HuH-7.5 (cell line): Measurements from ENCODE around the gene ANTXR1.

Experiments
- DNase-seq: peaks from one replicate; pipeline ENCODE4 v3.0.0; 2011; ENCODE audit warnings: low spot score

ANTXR1 gene

DNA sequence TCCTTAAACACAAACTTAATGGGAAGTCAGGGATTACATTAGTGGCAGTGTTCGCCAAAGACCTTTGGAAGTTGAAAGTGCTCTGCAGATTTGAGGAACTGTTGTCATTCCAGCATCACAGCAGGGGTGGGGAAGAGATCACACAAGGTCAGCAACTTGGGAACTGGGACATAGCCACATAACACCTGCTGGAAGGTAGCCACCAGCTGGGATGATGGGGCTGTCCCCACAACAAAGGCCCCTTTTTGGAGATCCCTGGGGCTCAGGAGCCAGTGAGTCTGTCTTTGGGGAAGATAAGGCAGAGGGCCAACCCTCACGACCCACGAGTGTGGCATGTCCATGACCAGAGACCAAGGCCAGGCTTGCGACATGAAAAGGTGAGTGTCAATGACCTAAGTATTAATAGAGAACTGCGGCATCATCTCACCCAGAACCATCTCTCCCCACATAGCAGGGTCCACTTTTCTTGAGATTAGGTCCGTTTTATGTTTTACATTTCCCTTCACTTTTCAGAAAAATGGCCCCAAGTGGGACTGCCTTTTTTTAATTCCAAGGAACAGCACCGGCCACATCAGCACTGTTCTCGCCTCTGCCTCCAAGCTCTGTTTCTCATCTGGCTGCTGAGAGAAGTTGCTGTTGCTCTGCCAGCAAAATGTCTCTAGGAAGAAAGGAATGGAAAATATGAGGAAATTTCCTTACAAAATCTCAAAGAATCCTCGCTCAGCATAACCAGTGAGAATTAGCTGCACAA, 267.1 kb downstream of the ANTXR1 start:
- no peak for DNase-seq

DNA sequence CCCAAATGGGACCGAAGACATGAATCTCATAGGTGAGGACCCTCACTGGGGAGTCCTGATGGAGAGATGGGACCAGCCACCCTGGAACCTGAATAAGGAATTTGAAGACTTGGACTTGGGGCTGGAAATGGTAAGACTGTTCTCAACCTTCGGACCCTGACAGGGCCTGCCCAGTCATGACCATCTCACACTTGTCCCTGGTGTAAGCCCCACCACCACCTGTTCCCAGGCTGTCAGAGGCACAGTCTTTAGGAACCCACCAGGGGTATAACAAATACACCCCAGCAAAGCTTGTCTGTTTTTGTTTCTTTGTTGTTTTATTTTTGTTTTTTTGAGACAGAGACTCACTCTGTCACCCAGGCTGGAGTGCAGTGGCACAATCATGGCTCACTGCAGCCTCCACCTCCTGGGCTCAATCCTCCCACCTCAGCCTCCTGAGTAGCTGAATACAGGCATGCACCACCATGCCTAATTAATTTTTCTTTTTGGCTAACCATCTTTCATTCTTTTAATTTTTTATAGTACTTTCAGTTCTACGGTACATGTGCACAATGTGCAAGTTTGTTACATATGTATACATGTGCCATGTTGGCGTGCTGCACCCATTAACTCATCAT, 267.9 kb downstream of the ANTXR1 start:
- no peak for DNase-seq

DNA sequence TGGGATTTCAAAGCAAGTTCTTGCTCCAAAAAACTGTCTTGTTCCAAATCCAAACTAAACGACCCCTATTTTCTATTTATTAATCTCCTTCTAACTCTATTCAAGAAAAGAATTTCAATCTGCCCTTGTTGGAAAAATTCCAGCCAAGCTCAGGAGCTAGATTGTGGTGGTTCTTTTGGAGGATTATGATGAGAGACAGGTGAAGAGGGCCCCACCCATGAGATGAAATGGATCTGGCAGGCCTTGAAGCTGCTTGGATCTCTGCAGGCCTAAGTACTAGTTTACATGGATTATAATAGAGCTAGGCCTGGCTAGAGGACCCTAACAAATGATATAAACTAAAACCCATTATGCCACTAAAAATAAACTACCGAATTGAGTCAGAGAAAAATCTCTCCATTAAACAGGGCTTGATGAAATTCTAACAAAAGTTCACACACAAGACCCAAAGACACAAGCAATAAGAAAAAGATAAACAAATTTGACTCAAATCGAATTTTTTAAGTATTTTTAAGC, 272.5 kb downstream of the ANTXR1 start:
- DNase-seq, result no peak

DNA sequence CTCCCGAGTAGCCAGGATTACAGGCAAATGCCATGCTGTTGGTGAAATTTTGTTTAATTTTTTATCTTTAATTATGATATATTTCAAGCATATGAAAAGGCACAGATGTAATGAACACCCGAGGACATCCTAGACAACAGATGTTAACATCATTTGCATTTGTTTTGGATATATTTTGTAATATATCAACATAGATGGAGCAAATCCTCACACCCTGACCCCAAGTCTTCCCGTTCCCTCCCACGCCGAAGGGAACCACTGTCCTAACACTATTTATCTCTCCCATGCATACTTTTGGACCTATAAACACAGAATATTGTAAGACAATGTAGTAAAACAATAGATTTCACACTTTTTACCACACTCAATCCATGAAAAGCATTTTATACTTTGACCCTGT, 274.6 kb downstream of the ANTXR1 start:
- DNase-seq, result no peak

DNA sequence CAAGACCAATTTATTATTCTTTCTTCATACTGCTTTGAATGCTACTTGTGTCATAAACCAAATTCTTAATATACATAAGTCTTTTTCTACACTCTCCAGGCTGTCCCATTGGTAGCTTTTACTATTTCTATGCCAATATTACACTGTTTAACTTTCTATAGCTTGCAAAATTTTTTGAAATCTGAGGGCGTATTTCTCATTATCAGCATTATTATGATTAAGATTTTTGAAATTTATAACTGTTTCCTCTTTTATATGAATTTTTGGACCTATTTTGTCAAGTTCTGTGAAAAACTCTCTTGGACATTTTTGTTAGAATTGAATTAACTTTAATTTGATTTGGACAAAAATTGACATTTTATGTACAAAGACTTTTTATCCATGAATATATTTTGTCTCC, 275.4 kb downstream of the ANTXR1 start:
- DNase-seq, result no peak

DNA sequence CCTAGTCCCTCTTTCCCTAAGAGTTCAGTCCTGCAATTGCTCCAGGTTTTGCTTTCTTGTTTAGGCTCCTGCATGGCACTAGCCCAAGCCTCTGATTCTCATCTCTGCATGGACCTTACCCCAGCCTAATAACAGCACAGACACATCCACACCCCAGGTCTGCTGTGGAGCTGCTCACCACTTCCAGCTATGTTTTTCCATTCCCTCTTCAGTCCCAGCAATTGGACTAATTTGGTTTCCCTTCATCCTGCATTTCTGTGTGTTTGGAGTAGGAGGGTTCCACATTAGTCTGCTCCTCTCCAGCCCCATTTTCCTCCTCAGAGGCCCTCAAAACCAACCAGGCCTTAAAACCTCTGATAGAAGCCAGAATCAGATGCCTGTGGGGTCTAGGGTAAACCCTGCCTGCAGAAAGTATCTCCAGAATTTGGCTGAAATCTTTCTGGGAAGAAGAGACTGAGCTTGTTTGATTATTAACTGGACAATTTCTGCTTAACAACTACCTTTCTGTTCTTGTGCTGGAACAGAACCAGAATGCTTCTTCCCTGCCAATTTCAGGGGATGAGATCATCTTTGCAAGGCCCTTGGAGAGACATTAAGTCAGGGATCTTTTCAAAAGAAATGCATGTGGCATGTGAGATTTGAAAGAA, 278.1 kb downstream of the ANTXR1 start:
- DNase-seq, result no peak

DNA sequence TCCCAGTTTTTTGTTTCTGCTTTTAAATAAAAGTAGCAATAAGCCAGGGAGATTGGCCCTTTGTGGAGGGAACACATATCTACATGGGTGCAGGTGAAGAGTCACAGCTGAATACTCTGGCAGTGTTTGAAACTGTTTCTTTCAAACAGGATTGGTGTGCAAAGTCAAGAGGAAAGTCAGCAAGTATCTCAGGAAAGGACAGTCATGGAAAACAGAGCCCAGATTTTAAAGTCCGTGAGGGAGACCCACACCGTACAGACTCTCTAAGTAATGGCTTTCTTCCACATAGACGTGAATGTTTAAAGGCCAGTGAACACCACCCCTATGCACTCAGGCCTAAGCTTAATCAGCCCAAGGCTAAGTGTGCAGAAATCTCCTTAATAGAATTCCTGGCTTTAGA, 278.7 kb downstream of the ANTXR1 start:
- no peak for DNase-seq

DNA sequence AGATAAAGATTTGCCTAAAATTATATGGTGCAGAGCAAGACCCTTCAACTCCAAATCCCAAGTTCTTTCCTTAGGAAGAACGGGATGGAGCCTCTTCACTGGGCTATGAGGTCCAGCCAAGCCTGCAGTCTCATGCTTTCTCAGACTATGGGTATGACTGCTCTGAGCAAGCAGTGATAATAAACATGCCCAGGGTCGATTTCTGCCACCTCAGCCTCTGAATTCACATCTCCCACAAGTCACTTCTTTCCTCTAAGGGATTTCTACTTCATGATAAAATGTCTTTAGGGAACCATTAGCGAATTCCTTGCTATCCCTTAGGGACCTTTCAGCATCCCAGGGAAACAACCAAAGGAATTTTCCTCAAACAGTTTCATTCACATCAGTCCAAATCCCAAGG, 279.3 kb downstream of the ANTXR1 start:
- DNase-seq, result no peak

DNA sequence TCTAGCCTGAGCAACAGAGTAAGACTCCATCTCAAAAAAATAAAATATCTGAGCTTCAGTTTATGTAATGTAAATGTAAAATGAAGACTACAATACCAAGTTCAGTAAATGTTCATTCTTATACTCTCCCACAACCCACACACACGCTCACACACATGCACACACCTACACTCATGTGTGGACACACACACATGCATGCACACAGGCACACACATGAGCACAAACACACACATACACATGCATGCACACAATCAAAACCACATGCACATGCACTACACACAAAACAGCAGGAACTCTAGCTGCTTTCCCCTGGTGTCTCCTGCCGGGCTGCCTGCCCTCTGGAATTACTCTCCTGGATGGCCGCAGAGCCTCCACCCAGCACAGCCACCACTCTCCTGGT, 283.4 kb downstream of the ANTXR1 start:
- no peak for DNase-seq

DNA sequence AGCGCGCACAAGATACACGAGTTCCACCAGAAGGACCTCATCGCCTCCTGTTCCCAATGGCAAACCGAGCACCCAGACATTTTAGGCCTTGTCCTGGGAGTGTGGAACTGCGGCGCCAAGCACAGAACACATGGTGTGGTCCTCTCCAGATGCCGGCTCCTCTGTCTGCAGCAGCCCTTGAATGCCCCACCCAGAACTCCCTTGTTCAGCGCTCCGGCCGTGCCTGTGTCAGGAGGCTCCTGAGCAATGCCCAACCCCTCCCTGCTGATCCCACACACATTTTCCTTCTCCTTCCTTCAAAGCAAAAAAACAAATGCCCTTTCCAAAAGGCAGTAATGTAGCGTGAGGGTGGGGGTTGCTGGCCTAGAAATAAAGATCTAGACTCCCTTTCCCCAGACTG, 284.2 kb downstream of the ANTXR1 start:
- DNase-seq, result no peak

DNA sequence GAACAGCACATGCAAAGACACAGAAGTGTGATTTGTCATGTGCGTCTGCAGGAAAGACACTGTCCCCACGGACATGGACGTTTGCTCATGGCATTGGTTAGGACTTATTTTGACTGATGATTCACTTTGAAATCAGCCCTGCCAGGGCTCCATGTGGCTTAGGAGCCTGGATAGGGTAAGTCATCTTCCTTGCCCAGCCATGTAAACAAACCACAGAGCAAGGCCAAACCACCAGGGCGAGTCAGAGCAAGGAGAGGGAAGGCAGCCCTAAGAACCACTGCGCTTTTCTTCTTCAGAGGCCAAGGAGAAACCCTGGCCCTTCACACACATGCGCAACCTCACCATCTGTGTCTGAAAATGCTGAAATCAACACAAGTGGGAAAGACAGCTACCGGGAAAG, 285.3 kb downstream of the ANTXR1 start:
- DNase-seq, result no peak

DNA sequence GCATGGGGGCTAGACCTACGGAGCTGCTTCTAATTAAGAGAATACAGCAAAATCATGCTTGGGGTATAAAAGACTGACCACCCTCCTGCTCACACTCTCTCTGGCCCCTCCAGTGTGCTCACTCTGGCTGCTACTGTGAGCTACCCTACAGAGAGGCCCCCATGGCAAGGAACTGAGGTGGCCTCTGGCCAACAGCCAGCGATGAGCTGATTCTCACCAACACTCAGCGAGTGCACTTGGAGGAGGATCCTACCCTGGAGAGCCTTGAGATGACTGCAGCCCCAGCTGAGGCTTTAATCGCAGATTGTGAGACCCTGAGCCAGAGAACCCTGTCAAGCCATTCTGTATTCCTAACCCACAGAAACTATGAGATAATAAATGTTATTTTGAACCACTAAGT, 285.9 kb downstream of the ANTXR1 start:
- DNase-seq, result no peak
